NT2/D1 (cell line): ENCODE data around the gene VAV2.

ENCODE experiments used
- YY1 ChIP-seq: IDR thresholded peaks from 2 replicates; pipeline ENCODE4 v1.6.1; 2011; ENCODE audit not compliant: insufficient read length, insufficient read depth
- ZNF274 ChIP-seq: IDR thresholded peaks from 2 replicates; pipeline ENCODE4 v1.6.1; 2011; ENCODE audit warnings: mild to moderate bottlenecking, low read depth, low read length

GRCh38 chr9:133773889-133774655 lies 218.1 kb downstream of the VAV2 start:
- TF ChIP-seq ZNF274 = no peak
- TF ChIP-seq YY1 = no peak
